NCI-H1092 treated with DMSO at 0.1 percent for 48 hours (cell line): ENCODE measurements around the gene IRF9.

Source experiments
- DNase-seq: peaks from one replicate; lab custom pipeline; 2025; lab: John Stamatoyannopoulos, UW

The IRF9 gene

GRCh38 chr14:24160850-24161804 is at the start of gene IRF9:
IRF9 (plus strand) TSS chr14:24161265; CDS start chr14:24162145, 880 bp downstream.
- DNase-seq = peak; percentile 89

GRCh38 chr14:24113379-24113800 is 47.7 kb upstream of the IRF9 start:
- peak; percentile 63 for DNase-seq

- DNase-seq = peak; percentile 97
These were observed 47.1 kb upstream of the IRF9 start for GRCh38 chr14:24113801-24114531.

GRCh38 chr14:24114532-24115421 is 46.3 kb upstream of the IRF9 start, which contains the start of the genes DCAF11 and NRL:
DCAF11 (plus strand) TSS chr14:24114777; CDS start chr14:24115595, 818 bp downstream.
NRL (minus strand) TSS chr14:24114949; CDS start chr14:24082848, 32,101 bp downstream.
- DNase-seq = peak; percentile 100

- no peak for DNase-seq
These were observed 45.5 kb upstream of the IRF9 start for GRCh38 chr14:24115422-24116127.

GRCh38 chr14:24116128-24116814 is 44.8 kb upstream of the IRF9 start:
- DNase-seq = no peak

GRCh38 chr14:24117179-24117578 is 43.9 kb upstream of the IRF9 start:
- no peak for DNase-seq

- DNase-seq = no peak
These were observed 41.4 kb upstream of the IRF9 start for GRCh38 chr14:24119691-24120090.

- DNase-seq = no peak
These were observed 39.9 kb upstream of the IRF9 start for GRCh38 chr14:24121210-24121609.

- no peak for DNase-seq
These were observed 38.6 kb upstream of the IRF9 start for GRCh38 chr14:24122416-24122815.

- no peak for DNase-seq
These were observed 38.2 kb upstream of the IRF9 start for GRCh38 chr14:24122898-24123297.

- DNase-seq = no peak
These were observed 37.3 kb upstream of the IRF9 start for GRCh38 chr14:24123424-24124417.

GRCh38 chr14:24126939-24127338 is 34.1 kb upstream of the IRF9 start:
- DNase-seq = no peak

GRCh38 chr14:24127673-24128072 is 33.4 kb upstream of the IRF9 start:
- no peak for DNase-seq

GRCh38 chr14:24129410-24129998 is 31.6 kb upstream of the IRF9 start:
- no peak for DNase-seq

- no peak for DNase-seq
These were observed 30.7 kb upstream of the IRF9 start, which contains the start of gene FITM1 for GRCh38 chr14:24130380-24130716. FITM1 (plus strand) TSS chr14:24130659; CDS start chr14:24131564, 905 bp downstream.

- DNase-seq = no peak
These were observed 30.1 kb upstream of the IRF9 start for GRCh38 chr14:24130717-24131548.

- no peak for DNase-seq
These were observed 29.5 kb upstream of the IRF9 start for GRCh38 chr14:24131549-24131966.
